T-helper 17 cell (primary cell): ENCODE results near the gene RRP1. TPM values are rescaled to one million over a fixed set of nuclear protein-coding genes. Genes with fewer than 3 reads are reported as not detected.
A peak's percentile ranks its signal among the peaks of the same experiment; 100 is the strongest.

ENCODE experiments used
- ATAC-seq: fragments of 150-1000 bp; cut with Tn5 transposase; 2 replicates; pipeline ENCODE4 v1.10.0; 2021; ENCODE audit warnings: mild to moderate bottlenecking, moderate library complexity
- DNase-seq, 3 donors: peaks; one replicate each; pipeline versions ENCODE4 v3.0.0 to v3.0.0-alpha.2; 2020 to 2021
- H3K9me3 ChIP-seq: one replicate; pipeline ENCODE4 v1.7.0; 2013; ENCODE audit warnings: low read length, mild to moderate bottlenecking; ENCODE audit not compliant: control insufficient read depth, poor library complexity, severe bottlenecking
- H3K27ac Mint-ChIP-seq: one replicate; pipeline ENCODE4 v1.8.0; 2022; ENCODE audit warnings: mild to moderate bottlenecking, moderate library complexity, mixed read lengths
- H3K27me3 Mint-ChIP-seq: one replicate; pipeline ENCODE4 v1.8.0; 2022; ENCODE audit warnings: mixed read lengths
- H3K36me3 Mint-ChIP-seq: one replicate; pipeline ENCODE4 v1.8.0; 2022; ENCODE audit warnings: low read depth, mixed read lengths
- H3K4me1 Mint-ChIP-seq: one replicate; pipeline ENCODE4 v1.8.0; 2022; ENCODE audit warnings: mild to moderate bottlenecking, mixed read lengths
- H3K4me3 Mint-ChIP-seq: one replicate; pipeline ENCODE4 v1.8.0; 2022; ENCODE audit warnings: mild to moderate bottlenecking, moderate library complexity, mixed read lengths
- total RNA-seq, 4 donors: library from RNA in 2 of 4; stranded (reverse) in 2 of 4; gene quantifications; one replicate each; pipeline ENCODE4 v1.2.3 and lab custom pipeline; 2022 to 2026

RRP1 gene
- total RNA-seq, 2 donors from 2014 or later, result 20.5 to 23.2 TPM

DNA sequence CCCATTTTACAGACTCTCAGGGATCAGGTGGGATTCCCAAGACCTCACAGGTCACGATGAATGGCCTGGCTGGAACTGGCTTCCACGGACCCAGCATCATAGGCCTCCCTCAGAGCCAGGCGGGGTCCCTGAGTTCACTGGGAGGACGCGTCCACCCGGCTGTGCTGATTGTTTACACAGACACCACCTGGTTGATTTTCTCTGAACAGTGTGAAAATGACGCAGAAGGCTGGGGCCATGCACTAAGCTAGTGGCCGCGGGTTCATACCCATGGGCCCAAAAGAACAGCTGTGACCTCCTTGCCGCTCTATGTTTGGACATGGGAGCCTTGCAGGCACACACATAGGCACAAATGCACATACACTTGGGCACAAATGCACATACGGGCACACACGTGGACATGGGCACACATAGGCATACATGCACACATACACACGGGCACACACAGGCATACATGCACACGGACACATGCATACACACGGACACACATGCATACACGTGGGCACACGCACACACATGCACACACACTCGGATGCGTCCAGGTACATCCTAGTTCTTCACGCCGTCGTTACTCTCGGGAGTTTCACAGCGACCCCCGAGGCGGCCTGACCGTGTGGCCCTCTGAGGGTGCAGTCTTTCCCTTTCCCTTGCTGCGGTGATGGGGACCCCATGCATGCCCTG is 36.5 kb upstream of the RRP1 start:
- H3K4me1 Mint-ChIP-seq, result no peaks in the 10 kb centered on the region
- H3K9me3 ChIP-seq, result no peaks in the 10 kb centered on the region
- peaks cover 4% of the 10 kb centered on the region for H3K36me3 Mint-ChIP-seq
- H3K27me3 Mint-ChIP-seq, result no peaks in the 10 kb centered on the region
- ATAC-seq (no peak), DNase-seq (no peak)
- H3K27ac Mint-ChIP-seq, result peak overlapping the region; percentile 11
- H3K4me3 Mint-ChIP-seq, result no peak overlapping the region

DNA sequence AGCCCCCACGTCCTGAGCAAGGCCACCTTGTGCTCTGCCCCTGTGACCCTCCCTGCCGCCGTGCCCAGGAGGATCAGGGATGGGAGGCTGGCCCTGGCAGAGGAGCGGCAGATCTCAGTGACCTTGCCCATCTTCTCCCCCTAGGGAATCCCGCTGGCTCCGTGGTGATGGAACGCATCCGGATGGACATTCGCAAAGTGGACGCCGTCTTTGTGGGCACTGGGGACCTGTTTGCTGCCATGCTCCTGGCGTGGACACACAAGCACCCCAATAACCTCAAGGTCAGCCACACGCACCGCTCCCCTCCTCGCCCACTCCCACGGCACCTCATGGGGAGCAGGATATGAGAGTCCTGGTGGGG is 36.0 kb upstream of the RRP1 start:
- ATAC-seq, result no peak

GRCh38 chr21:43754948-43755781 is 34.2 kb upstream of the RRP1 start:
- Mint-ChIP-seq H3K36me3 (peaks cover 4% of the 10 kb centered on the region), H3K4me1 (no peaks in the 10 kb centered on the region), H3K27ac (no peak overlapping the region), H3K4me3 (no peak overlapping the region), H3K27me3 (no peaks in the 10 kb centered on the region)
- DNase-seq (no peak), ATAC-seq (no peak)
- no peaks in the 10 kb centered on the region for H3K9me3 ChIP-seq

More for the DNA sequence above, 36.0 kb upstream of the RRP1 start:
- Mint-ChIP-seq H3K4me1 (no peaks in the 10 kb centered on the region), H3K4me3 (no peak overlapping the region), H3K27me3 (no peaks in the 10 kb centered on the region), H3K36me3 (peaks cover 4% of the 10 kb centered on the region), H3K27ac (no peak overlapping the region)
- no peaks in the 10 kb centered on the region for H3K9me3 ChIP-seq
- no peak for DNase-seq

- H3K36me3 Mint-ChIP-seq, result peaks cover 2% of the 10 kb centered on the region
- no peaks in the 10 kb centered on the region for H3K9me3 ChIP-seq
- no peaks in the 10 kb centered on the region for H3K27me3 Mint-ChIP-seq
- no peak for ATAC-seq
- DNase-seq, result no peak
- H3K4me3 Mint-ChIP-seq, result no peak overlapping the region
- no peak overlapping the region for H3K27ac Mint-ChIP-seq
- no peaks in the 10 kb centered on the region for H3K4me1 Mint-ChIP-seq
Measured at GRCh38 chr21:43755820-43756594, 33.4 kb upstream of the RRP1 start.

DNA sequence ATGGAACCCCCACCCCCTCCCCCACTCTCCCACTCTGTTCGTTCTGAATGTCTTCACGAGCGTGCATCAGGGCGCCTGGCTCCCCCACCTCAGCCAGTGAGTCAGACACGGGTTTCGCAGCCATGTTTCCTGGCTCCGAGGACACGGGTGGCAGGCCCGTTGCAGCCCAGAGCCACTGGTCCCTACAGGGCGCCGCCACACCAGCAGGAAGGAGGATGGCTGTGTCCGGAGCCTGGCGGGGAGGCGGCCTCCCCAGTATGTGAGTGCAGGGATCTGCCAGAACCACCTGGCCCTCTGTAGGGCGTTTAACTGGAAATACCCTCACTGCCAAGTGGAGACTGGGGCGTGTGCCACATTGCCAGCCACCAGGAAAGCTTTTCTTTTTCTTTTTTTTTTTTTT is 31.8 kb upstream of the RRP1 start:
- H3K27ac Mint-ChIP-seq, result no peak overlapping the region
- no peaks in the 10 kb centered on the region for H3K27me3 Mint-ChIP-seq
- no peaks in the 10 kb centered on the region for H3K9me3 ChIP-seq
- DNase-seq (no peak), ATAC-seq (no peak)
- H3K4me1 Mint-ChIP-seq, result no peaks in the 10 kb centered on the region
- H3K4me3 Mint-ChIP-seq, result peak overlapping the region; percentile 59
- H3K36me3 Mint-ChIP-seq, result peaks cover 2% of the 10 kb centered on the region

DNA sequence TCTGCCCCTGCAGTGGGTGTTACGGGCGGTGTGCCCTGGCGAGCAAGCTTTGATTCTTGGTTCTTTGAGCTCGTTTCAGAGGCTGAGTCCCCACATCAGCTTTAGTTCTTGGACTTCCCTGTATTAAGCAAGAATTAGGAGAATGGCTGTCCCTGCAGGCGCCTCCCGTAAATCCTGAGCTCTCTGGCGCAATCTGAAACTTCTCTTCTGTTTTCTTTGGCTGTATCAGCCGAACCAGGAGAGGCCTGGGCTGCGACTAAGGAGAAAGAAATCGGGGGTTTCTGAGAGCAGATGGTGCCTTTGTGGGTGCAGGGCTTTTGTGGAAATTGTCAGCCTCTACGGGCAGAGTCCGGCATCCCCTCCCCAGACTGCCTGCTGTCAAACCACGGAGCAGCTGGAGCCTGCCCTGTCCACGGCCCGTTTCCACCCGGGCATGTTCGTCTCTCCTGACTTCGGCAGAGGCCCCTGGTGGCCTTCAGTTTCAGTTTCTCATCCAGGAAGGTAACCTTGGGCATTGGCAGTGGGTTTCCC is 31.2 kb upstream of the RRP1 start:
- Mint-ChIP-seq H3K4me3 (no peak overlapping the region), H3K27me3 (no peaks in the 10 kb centered on the region), H3K4me1 (no peaks in the 10 kb centered on the region), H3K36me3 (peaks cover 2% of the 10 kb centered on the region), H3K27ac (no peak overlapping the region)
- no peak for ATAC-seq
- H3K9me3 ChIP-seq, result no peaks in the 10 kb centered on the region
- no peak for DNase-seq

GRCh38 chr21:43758811-43759210 is 30.6 kb upstream of the RRP1 start:
- Mint-ChIP-seq H3K27me3 (no peaks in the 10 kb centered on the region), H3K36me3 (peaks cover 2% of the 10 kb centered on the region), H3K4me3 (no peak overlapping the region), H3K27ac (peak overlapping the region; percentile 53), H3K4me1 (no peaks in the 10 kb centered on the region)
- no peaks in the 10 kb centered on the region for H3K9me3 ChIP-seq
- DNase-seq (no peak), ATAC-seq (no peak)

DNA sequence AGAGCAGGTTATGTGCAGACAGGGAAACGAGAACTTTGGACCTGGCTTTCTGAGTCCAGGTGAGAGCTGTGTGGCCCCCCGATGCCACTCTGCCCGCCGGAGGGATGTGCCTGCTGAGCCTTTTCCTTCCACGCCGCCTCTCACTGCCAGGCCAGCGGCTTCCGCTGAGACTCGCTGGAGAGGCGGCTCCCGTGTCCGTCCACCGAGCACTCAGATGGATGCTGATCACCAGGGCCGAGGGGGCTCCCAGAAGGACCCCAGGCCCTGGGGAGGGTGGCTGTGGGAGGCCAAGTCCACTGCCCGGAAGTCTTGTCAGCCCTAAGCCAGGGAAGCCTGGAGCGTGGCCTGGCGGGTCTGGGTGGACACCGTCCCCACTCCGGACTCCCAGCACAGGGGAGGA is 29.7 kb upstream of the RRP1 start:
- no peaks in the 10 kb centered on the region for H3K4me1 Mint-ChIP-seq
- peak overlapping the region; percentile 53 for H3K27ac Mint-ChIP-seq
- H3K27me3 Mint-ChIP-seq, result no peaks in the 10 kb centered on the region
- ATAC-seq, result no peak
- DNase-seq, result no peak
- H3K9me3 ChIP-seq, result no peaks in the 10 kb centered on the region
- H3K36me3 Mint-ChIP-seq, result peaks cover 2% of the 10 kb centered on the region
- H3K4me3 Mint-ChIP-seq, result no peak overlapping the region

DNA sequence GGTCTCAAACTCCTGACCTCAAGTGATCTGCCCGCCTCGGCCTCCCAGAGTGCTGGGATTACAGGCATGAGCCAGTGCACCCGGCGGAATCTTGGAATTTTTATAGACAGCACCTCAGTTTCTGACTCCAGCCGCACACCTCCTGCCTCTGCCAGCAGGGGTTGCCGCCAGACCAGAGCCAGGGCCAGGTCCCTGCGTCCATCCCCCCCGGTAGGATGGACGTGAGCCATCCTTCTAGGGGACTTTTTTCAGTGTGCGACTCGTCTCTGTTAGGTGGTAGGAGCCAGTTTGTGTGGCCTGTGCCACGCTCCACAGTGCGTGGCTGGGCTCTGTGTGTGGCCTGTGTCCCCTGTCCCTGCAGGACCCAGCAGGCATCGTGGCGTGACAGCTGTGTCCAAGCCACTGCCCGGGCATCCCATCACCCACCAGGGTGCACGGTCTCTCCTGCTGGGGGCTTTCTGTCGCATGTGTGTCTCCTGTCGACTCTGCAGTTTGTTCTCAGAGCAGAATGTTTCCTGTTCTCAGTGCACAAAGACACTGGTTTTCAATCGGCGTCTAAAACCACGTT is 28.9 kb upstream of the RRP1 start:
- H3K27ac Mint-ChIP-seq, result no peak overlapping the region
- no peak for ATAC-seq
- no peaks in the 10 kb centered on the region for H3K9me3 ChIP-seq
- no peak for DNase-seq
- no peaks in the 10 kb centered on the region for H3K4me1 Mint-ChIP-seq
- peaks cover 2% of the 10 kb centered on the region for H3K36me3 Mint-ChIP-seq
- no peak overlapping the region for H3K4me3 Mint-ChIP-seq
- H3K27me3 Mint-ChIP-seq, result no peaks in the 10 kb centered on the region

DNA sequence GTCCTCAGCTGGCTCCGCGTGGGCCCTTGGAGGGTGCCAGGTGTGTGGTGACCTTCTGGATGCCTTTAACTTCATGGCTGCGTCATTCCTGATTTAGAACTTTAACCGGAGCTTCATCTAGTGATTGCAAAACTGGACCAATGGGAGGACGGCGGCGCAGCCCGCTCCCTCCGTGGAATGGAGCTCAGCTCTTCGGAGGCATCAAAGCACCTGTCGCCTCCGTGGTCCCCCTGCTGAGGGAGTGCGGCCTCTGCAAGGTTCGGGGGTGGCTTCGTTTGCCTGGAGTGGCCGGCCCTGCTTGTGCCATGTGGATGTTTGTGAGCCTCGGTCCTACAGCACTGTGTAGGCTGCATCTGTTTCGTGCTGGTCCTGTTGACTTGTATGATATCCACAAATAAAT is 27.5 kb upstream of the RRP1 start:
- no peak overlapping the region for H3K27ac Mint-ChIP-seq
- H3K36me3 Mint-ChIP-seq, result no peaks in the 10 kb centered on the region
- DNase-seq (no peak), ATAC-seq (no peak)
- no peaks in the 10 kb centered on the region for H3K9me3 ChIP-seq
- no peaks in the 10 kb centered on the region for H3K27me3 Mint-ChIP-seq
- no peak overlapping the region for H3K4me3 Mint-ChIP-seq
- no peaks in the 10 kb centered on the region for H3K4me1 Mint-ChIP-seq

DNA sequence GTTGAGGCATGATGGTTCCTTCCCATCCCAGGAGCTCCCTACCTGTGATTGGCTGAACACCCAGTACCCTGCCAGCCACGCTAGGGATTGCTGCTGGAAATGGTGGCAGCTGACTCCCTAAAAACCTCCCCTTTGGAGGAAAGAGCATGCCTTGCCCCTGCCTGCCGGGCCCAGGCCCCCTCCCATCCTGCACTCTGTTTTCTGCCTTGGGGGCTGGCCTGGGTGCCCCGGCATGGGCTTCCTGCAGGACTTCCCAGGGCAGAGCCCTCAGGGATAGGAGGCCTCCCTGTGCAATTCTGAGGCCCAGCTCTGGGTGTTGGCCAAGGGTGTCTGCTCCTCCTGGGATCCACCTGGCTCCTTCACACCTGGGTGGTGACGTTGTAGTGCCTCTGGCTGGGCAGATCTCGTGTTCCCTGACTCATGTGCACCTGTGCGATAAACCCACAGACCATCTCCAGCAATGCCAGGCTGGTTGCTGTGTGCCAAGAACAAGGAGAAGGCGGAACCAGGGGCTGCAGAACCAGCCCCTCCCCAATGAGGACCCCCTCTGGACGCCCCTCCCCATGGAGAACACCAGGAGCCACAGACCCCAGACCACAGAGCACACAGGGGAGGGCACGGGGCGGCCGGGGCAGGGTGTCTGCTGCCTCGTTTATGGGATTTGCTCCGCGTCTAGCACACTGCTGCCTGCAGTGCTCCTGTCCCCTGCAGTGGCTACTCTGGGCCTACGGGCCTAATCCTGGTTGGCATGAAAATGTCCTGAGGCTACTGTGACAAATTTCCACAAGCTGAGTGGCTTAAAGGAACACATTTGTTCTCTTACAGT is 26.9 kb upstream of the RRP1 start:
- H3K9me3 ChIP-seq, result no peaks in the 10 kb centered on the region
- no peaks in the 10 kb centered on the region for H3K4me1 Mint-ChIP-seq
- no peaks in the 10 kb centered on the region for H3K36me3 Mint-ChIP-seq
- ATAC-seq, result no peak
- H3K4me3 Mint-ChIP-seq, result no peak overlapping the region
- no peak overlapping the region for H3K27ac Mint-ChIP-seq
- DNase-seq, result no peak
- no peaks in the 10 kb centered on the region for H3K27me3 Mint-ChIP-seq

GRCh38 chr21:43763901-43764523 is 25.4 kb upstream of the RRP1 start:
- ATAC-seq (no peak), DNase-seq (no peak)
- Mint-ChIP-seq H3K36me3 (no peaks in the 10 kb centered on the region), H3K27ac (no peak overlapping the region), H3K4me3 (no peak overlapping the region), H3K27me3 (no peaks in the 10 kb centered on the region), H3K4me1 (no peaks in the 10 kb centered on the region)
- H3K9me3 ChIP-seq, result no peaks in the 10 kb centered on the region
